ENCODE measurements around the gene SUSD6.
"Not testable (repeated sequence)": the region's sequence is repeated elsewhere in the genome, so short reads cannot be mapped to it uniquely, and the experiment has no call there.

SUSD6 gene

DNA sequence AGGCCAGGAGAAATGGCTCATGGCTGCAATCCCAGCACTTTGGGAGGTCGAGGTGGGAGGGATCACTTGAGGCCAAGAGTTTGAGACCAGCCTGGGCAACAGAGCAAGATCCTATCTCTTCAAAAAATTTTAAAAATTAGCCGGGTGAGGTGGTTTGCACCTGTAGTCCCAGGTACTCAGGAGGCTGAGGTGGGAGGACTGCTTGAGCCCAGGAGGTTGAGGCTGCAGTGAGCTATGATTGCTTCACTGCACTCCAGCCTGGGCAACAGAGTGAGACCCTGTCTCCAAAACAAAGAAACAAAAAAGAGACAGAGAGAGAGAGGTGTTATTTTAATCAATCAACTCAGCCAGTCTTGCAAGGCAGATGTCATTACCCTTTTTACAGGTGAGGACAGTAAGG is 107.2 kb downstream of the SUSD6 start:
- not testable (repeated sequence) for DNase-seq

DNA sequence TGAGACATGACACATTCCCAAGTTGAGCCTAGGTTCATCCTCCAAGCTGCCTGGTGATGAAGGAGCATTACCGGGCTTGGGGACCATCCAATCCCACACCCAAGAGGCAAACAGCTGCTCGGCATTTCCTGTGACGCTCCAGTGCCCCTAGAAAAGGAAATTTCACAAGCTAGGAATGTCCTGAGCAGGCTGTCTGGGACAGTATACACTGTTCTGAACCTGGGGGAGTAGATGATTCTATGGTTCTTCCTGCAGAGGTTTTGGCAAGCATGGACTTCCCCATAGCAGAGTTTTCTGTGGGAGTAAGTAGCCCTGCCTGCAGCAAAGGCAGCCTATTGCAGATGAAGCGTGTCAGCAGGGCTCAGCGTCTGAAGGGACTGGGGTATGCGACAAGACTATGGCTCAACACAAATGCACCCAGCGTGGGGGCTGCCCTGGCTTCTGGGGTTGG is 108.1 kb downstream of the SUSD6 start:
- DNase-seq, result no peak

DNA sequence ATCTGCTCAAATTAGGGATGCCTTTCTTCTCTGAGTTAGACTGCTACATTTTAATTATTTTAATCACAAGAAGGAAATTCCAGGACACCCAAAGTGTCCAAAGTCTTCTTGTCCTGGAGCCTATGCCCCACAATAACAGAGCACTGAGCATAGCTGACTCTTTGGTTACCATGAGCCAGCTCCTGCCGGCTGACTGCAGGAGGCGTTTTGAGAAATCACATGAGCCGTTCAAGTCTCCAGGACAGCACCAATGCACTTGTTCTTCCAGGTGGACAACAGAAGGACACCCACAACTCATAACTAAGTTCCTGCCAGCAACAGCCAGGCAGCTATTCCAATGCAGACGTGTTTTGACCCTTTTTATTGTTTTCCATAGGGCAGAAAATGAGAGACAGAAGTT is 109.5 kb downstream of the SUSD6 start:
- no peak for DNase-seq

DNA sequence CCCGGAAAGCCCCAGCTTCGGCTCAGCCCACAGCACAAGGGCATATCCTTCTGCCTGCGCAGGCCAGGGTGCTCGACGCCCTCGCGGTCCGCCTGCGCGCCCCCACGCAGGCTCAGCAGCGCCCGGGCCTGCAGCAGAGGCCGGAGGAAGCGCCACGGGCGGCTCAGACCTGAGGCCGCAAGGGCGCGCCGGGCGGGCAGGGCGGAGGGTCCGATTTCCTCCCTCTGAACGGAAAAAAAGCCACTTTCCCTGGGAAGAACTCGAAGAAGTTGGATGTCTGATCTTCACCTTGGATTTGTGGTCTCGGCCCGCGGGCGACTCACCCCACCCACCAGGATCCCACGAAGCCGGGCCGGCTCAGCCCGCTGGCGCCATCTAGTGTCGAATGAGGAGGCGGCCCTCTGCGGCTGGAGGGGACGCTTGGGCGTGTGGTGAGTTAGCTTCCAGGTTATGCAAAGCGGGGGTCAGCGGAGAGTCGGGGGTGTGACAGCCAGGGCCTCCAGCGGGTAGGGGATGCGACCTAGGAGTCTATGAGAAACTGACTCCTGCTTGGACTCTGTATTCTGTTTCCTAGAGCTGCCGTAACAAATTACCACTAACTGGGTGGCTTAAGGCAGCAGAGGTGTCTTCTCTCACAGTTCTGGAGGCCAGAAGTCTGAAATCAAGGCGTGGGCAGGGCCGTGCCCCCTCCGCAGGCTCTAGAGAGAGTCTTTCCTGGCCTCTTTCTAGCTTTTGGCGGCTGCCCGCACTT is 115.5 kb downstream of the SUSD6 start:
- peak; percentile 80 for DNase-seq

DNA sequence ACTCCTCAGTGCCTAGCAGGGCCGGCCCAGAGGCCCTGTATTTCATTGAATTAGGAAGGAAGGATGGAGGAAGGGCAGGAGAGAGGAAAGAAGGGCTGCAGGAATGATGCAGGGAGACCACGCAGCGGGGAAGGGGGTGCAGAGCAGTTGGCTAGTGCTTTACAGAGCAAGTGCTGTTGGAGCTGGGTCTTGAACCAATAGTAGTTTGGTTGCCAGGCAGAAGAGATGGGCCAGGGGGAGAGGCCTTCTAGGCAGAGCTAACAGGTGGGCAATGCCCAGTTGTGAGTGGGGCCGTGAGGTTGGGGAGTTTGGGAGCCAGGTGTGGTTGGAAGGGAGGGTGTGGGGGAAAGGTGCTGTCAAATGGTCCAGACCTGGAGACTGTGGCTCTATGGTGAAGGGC is 116.5 kb downstream of the SUSD6 start:
- no peak for DNase-seq

DNA sequence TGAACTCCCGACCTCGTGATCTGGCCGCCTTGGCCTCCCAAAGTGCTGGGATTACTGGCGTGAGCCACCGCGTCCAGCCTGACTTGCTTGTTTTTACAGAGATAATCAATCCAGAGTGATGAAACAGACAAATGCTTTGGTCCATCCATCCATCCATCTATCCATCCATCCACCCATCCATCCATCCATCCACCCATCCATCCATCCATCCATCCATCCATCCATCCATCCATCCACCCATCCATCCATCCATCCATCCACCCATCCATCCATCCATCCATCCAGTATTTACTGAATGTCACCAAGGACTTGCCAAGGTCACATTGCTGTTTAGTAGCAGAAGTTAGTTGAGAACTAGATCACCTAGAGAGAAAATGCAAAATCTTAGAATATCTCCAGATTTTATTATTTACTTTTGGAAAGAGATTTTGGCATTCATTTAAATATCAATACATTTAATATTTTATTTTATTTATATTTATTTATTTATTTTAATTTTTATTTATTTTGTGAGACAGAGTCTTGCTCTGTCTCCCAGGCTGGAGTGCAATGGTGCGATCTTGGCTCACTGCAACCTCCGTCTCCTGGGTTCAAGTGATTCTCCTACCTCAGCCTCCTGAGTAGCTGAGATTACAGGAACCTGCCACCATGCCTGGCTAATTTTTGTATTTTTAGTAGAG is 120.7 kb downstream of the SUSD6 start:
- not testable (repeated sequence) for DNase-seq

DNA sequence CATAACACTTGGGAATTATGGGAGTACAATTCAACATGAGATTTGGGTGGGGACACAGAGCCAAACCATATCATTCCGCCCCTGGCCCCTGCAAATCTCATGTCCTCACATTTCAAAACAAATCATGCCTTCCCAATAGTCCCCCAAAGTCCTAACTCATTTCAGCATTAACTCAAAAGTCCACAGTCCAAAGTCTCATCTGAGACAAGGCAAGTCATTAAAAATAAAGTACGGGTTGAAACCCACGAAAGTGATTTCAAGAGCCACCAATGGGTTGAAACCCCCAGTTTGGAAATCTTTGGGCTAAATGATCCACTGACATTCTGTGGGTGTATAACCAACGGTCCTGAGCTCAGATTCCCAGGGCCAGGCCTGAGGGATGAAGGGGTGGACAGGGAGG is 125.0 kb downstream of the SUSD6 start:
- not testable (repeated sequence) for DNase-seq

DNA sequence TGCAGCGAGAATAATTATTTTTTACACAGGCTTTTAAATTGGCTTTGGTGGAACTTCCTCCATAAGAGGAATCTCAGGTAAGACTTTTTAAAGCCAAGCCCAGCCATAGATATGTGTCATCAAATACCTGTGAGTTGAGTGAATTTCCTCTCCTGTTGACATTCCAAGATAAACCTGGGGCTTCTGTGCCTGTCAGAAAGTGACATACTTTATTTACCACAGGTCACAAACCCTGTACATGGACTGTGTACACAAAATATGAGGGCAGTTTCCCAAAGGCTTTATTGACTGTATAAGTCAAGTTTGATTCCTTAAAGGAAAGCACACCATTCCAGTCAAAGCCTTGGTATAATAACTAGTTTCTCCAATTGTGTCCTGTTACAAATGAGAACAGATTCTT is 129.7 kb downstream of the SUSD6 start:
- no peak for DNase-seq

DNA sequence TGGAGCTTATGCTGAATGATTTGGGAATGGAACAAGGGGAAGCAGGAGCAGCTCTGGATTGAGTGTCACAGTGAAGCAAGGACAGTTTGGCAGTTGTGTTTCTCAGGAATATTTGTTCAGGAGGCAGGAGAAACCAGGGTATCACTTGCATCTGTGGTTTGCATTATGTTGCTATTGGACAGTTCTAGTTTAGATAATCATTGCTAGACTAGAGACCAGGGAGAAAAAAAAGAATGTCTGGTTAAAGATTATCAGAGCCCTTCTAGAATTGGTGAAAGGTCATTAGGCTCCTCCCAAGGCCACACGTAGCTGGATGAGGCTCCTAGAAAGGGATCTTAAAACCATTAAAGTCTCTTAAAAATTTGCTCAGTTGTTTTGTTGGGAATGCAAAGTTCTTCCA is 138.6 kb downstream of the SUSD6 start:
- DNase-seq, result no peak

DNA sequence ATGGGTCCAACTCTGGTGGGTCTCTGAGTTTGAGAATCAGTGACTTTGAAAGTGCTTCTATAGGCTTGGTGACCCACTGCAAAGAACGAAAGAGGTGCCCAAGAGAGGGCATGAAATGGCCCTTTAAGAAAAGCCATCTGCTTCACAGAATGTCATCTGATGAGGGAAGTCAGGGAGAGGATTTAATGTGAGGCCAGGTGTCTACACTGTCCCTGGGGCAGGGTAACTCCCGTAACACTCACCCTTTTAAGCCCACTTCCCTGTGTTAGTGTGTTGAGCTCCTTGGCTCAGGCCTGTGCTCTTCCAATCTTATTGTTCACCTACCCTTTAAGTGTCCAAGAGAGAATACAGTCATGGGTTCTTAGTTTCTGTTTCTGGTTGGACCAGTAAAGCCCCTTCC is 139.1 kb downstream of the SUSD6 start:
- no peak for DNase-seq

DNA sequence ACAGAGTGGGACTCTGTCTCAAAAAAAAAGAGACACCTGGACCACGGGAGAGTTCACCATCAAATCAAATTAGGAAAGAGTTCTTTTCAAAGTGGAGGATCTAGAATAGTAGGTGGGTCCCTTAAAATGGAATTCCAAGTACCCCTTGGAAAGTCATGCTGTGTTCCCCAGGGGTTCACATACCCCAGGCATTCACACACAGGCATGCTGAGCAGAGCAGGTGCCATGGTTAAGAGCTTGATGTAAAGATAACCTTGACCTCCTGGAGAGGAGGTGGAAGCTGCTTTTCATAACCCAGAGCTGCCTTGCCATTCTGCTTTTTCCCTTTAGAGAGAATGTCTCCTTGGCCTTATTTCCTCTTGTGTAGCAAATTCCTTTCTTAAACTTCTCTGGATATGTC is 141.4 kb downstream of the SUSD6 start:
- no peak for DNase-seq

DNA sequence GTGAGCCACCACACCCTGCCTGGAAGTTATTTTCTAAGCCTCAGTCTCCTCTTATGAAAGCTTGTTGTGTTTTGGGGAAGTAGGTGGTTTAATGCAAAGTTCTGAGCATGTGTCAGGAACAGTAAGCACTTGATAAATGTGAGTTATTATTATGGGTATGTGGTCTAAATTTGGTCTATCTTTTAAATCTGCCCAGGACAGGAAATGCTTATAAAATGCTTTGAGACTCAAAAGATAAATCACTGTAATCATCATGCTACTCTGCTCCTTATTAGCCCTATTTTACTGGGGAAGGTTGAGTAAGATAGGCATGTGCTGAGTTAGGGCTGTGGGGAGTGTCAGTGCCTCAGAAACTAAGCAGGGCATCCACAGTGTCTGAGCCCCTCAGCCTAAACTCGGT is 142.5 kb downstream of the SUSD6 start:
- no peak for DNase-seq

DNA sequence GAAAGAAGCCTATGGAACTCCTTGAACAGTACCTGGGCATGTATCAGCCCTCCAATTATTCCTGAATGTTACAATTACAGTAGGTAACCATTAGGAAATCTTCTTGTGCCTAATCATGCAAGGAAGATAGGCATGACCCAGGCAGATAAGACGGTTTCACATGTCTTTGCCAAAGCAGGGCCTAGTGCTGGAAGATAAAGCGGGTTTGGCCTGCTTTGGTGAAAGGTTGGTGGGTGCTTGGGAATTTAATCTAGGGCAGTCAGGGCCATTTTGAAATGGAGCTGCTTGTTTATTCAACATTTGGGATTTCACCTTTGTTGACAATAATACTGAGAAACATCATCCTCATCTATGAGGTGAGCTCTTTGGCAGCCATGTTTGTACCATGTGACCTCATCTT is 143.1 kb downstream of the SUSD6 start:
- no peak for DNase-seq

DNA sequence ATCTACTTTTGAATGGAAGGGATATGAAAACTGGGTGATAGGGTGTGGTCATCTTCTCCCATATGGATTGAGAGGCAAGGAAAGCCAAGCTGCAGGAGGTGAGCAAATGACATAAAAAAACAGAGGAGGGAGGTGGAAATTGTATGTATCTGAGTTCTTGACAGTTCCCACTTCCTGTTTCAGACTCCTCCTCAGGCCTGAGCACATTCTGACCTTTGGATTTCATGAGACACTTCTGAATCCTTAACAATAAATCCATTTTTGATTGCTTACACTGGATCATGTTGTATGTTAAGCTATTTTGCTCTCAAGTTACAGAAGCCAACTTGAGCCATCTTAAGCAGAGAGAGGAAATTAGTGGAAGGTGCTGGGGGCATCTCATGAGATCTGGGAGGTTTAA is 143.9 kb downstream of the SUSD6 start:
- DNase-seq, result no peak

DNA sequence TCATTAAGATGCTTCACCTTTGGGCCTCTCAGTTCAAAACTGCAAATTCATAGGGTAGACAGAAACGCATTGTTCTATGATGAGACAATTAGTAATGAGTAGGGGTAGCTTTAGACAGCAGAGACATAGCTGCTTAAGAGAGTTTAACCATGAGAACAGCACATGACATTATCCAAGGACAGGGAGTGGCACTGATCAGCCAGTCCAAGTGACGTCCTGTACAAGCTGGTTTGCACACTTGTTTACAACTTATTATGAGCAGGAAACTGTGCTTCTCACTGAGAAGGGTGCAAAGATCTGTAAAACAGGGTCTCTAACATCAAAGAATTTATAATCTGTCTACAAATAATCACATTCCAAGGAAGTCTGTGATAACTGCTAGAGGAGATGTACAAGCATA is 144.4 kb downstream of the SUSD6 start:
- no peak for DNase-seq

DNA sequence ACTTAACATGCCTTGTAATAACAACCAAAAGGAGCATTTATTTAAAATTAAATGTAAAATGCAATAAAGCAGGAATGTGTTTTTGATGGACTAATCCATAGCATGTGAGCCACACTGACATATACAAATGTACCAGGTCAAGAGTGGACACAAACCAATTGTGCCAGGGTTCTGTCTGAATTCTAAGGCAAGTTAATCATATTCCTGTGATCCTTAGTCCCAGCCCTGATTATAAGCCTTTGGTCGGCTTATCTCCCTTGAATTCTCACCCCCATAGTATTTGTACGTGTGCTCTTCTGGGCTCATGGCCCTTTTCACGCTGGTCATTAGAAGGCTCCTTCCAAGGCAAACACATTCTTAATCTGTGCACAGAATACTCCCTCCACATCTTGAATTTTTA is 144.9 kb downstream of the SUSD6 start:
- DNase-seq, result no peak

DNA sequence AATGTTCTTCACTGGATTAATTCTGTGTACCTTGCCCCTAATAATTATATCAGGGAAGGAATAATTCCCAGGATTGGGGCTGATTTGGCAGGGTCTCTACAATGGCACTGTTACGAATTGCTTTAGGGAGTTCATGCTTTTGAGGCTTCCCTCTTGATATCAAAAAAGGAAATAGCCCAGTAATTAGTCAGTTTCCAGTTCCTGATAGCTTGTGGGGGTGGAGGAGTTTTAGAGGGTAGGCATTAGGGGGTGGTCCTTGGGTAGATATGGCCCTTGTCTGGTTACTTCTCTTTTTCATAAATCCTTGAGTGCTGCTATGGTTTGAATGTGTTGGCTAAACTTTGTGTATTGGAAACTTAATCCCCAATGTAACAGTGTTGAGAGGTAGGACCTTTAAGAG is 149.4 kb downstream of the SUSD6 start:
- DNase-seq, result no peak

DNA sequence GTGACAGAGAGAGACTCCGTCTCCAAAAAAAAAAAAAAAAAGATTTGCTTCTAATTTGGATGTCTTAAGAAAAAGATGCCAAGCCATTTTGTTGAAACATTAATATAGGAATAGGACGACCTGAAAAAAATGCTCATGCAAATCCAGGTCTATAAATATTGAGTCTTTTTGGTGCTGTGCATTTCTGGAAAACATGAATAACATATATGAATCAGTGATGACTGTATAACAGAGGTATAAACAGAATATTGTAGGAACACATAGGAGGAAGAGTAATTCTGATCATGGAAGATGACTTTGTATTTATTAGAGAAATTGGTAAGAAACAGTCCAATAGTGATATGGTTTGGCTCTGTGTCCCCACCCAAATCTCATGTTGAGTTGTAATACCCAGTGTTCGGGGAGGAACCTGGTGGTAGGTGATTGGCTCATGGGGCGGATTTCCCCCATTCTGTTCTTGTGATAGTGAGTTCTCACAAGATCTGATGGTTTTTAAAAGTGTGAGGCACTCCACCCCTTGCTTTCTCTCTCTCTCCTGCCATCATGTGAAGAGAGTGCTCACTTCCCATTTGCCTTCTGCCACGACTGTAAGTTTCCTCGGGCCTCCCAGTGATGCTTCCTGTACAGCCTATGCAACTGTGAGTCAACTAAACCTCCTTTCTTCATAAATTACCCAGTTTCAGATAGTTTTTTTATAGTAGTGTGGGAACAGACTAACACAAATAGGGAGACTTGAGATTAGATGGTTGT is 152.5 kb downstream of the SUSD6 start:
- no peak for DNase-seq
